HepG2 (cell line): ENCODE measurements around the gene NCOA1. TPM values are rescaled to one million over a fixed set of nuclear protein-coding genes. Genes with fewer than 3 reads are reported as not detected.
A peak's percentile ranks its signal among the peaks of the same experiment; 100 is the strongest.

Source experiments
- ATAC-seq: fragments of 200-7000 bp; cut with Tn5 transposase; 3 replicates; pipeline ENCODE4 v1.9.1; 2020; ENCODE audit warnings: mild to moderate bottlenecking, moderate library complexity
- BruUV-seq: library from RNA; stranded (reverse); fragments of 400-500 nt; replicated peaks from 2 replicates; lab custom pipeline; 2021; lab: Mats Ljungman, UMichigan
- CTCF ChIA-PET: fragments of 300-600 bp; formaldehyde crosslinking; extraction: SDS; loops from one replicate; lab custom pipeline; 2021; ENCODE audit warnings: low total read pairs, inconsistent platforms, low intra/inter-chr PET ratio; lab: Yijun Ruan, JAX
- POLR2A ChIA-PET: fragments of 350-600 bp; sonication (Branson Sonifier 250); formaldehyde crosslinking; loops from one replicate; lab custom pipeline; 2020; ENCODE audit warnings: antibody characterized with exemption, inconsistent platforms; lab: Yijun Ruan, JAX
- DNase-seq: peaks from one replicate; pipeline ENCODE4 v3.0.0-alpha.2; 2015; ENCODE audit warnings: low spot score
- FAIRE-seq: peaks from 3 replicates; lab custom pipeline; 2011; peaks lifted over from hg19 to GRCh38; lab: Jason Lieb, UNC
- H2AFZ ChIP-seq: one replicate; pipeline ENCODE4 v1.6.1; 2011; ENCODE audit warnings: low read length, inconsistent platforms
- H3K27ac ChIP-seq: fragments of 300-600 bp; 3 replicates; pipeline ENCODE4 v1.8.0; 2011; ENCODE audit warnings: mixed run types, mild to moderate bottlenecking, mixed read lengths, low read length, inconsistent platforms; ENCODE audit not compliant: insufficient read depth; ENCODE audit errors: extremely low read length
- H3K27me3 ChIP-seq, 2 experiments: fragments of 200-600 bp in 1 of 2; 2 replicates in 1 of 2; 3 replicates in 1 of 2; pipeline versions ENCODE4 v1.6.0 to v1.8.0; 2011; ENCODE audit warnings: low read length in 2 of 2, mild to moderate bottlenecking in 2 of 2, moderate library complexity in 2 of 2, inconsistent platforms in 1 of 2; ENCODE audit not compliant: insufficient read depth in 2 of 2, control insufficient read depth in 1 of 2
- H3K36me3 ChIP-seq, 2 experiments: fragments of 200-600 bp in 1 of 2; replicated peaks in 1 of 2; 2 replicates in 1 of 2; 3 replicates in 1 of 2; pipeline versions ENCODE4 v1.5.1 to v1.8.0; 2011; ENCODE audit warnings: low read length in 2 of 2, inconsistent platforms in 1 of 2; ENCODE audit not compliant: insufficient read depth in 2 of 2, control insufficient read depth in 1 of 2
- H3K4me1 ChIP-seq: 2 replicates; pipeline ENCODE4 v1.5.1; 2012; ENCODE audit warnings: low read length, inconsistent platforms; ENCODE audit not compliant: insufficient read depth
- H3K4me2 ChIP-seq: 2 replicates; pipeline ENCODE4 v1.6.0; 2011; ENCODE audit warnings: low read depth, low read length, inconsistent platforms
- H3K4me3 ChIP-seq, 3 experiments: fragments of 200-600 bp in 1 of 3; sonication (generic), shearing (Covaris generic) in 1 of 3; replicated peaks in 1 of 3; 2 replicates each; pipeline ENCODE4 v1.5.1; 2011 to 2016; ENCODE audit warnings: low read length in 3 of 3, inconsistent platforms in 2 of 3, low read depth in 2 of 3, mild to moderate bottlenecking in 2 of 3, control low read depth in 1 of 3, mixed read lengths in 1 of 3; ENCODE audit not compliant: insufficient read depth in 1 of 3
- H3K79me2 ChIP-seq: one replicate; pipeline ENCODE4 v1.6.1; 2011; ENCODE audit warnings: low read length, inconsistent platforms; ENCODE audit not compliant: insufficient read depth
- H3K9ac ChIP-seq: 2 replicates; pipeline ENCODE4 v1.6.0; 2011; ENCODE audit warnings: mild to moderate bottlenecking, low read depth, low read length, inconsistent platforms; ENCODE audit not compliant: insufficient read depth
- H3K9me3 ChIP-seq: 2 replicates; pipeline ENCODE4 v1.5.1; 2012; ENCODE audit warnings: mild to moderate bottlenecking, low read length
- H4K20me1 ChIP-seq: 2 replicates; pipeline ENCODE4 v1.6.0; 2011; ENCODE audit warnings: inconsistent platforms, mild to moderate bottlenecking, low read length, moderate library complexity; ENCODE audit not compliant: insufficient read depth
- AGO2 ChIP-seq: fragments of 200-400 bp; formaldehyde crosslinking; optimal IDR thresholded peaks from 2 replicates; pipeline ENCODE3; 2017; ENCODE audit warnings: mild to moderate bottlenecking, low read depth, low read length, moderate library complexity
- BRCA1 ChIP-seq: sonication (generic); formaldehyde crosslinking; IDR thresholded peaks from 2 replicates; pipeline ENCODE4 v1.4.0; 2020; ENCODE audit warnings: missing genetic modification reagents
- FLYWCH1 ChIP-seq: sonication (generic); formaldehyde crosslinking; IDR thresholded peaks from 2 replicates; pipeline ENCODE4 v1.8.1; 2023; ENCODE audit warnings: mild to moderate bottlenecking, missing genetic modification reagents
- GATAD1 ChIP-seq: IDR thresholded peaks from 2 replicates; pipeline ENCODE4 v1.6.1; 2016; ENCODE audit warnings: missing genetic modification reagents, missing compliant biosample characterization
- GATAD2A ChIP-seq: IDR thresholded peaks from 2 replicates; pipeline ENCODE4 v1.6.1; 2016
- GRHL1 ChIP-seq: sonication (generic); formaldehyde crosslinking; conservative IDR thresholded peaks from 2 replicates; pipeline ENCODE4 v1.8.0; 2022; ENCODE audit warnings: missing genetic modification reagents
- HNRNPUL1 ChIP-seq: fragments of 200-400 bp; formaldehyde crosslinking; IDR thresholded peaks from 2 replicates; pipeline ENCODE4 v1.6.1; 2017; ENCODE audit warnings: low read depth, mild to moderate bottlenecking, low read length, moderate library complexity
- SP5 ChIP-seq: IDR thresholded peaks from 2 replicates; pipeline ENCODE4 v1.6.1; 2016; ENCODE audit warnings: low read depth, borderline replicate concordance
- USF2 ChIP-seq, 2 experiments: sonication (generic) in 1 of 2; formaldehyde crosslinking in 1 of 2; IDR thresholded peaks; 2 replicates each; pipeline versions ENCODE4 v1.5.1 to v1.6.1; 2011 to 2020; ENCODE audit warnings: borderline replicate concordance in 1 of 2, low read depth in 1 of 2, low read length in 1 of 2, mild to moderate bottlenecking in 1 of 2, missing genetic modification reagents in 1 of 2, moderate library complexity in 1 of 2
- ZFP1 ChIP-seq: IDR thresholded peaks from 2 replicates; pipeline ENCODE4 v1.6.1; 2016
- ZNF7 ChIP-seq: IDR thresholded peaks from 2 replicates; pipeline ENCODE4 v1.6.1; 2016; ENCODE audit warnings: missing biosample characterization, missing genetic modification reagents
- ZNF772 ChIP-seq: sonication (generic); formaldehyde crosslinking; IDR thresholded peaks from 2 replicates; pipeline ENCODE4 v1.5.0; 2020; ENCODE audit warnings: mild to moderate bottlenecking, missing genetic modification reagents
- WGBS: methylation state at CpG from one replicate; pipeline ENCODE4 v1.1.6; 2017; ENCODE audit warnings: low lambda C conversion rate; 5-methylcytosine and 5-hydroxymethylcytosine counted together
- in situ Hi-C: cut with HindIII; loops from 2 replicates; pipeline ENCODE4 v1.10.0; 2017; ENCODE audit warnings: low pct_unique_long_range_greater_than_20kb; ENCODE audit not compliant: extremely low pct_ligation_motif_present
- intact Hi-C: fragments of 100-400 bp; cut with micrococcal nuclease; formaldehyde crosslinking; loops from one replicate; pipeline ENCODE4 v1.10.0; 2022; ENCODE audit not compliant: unreplicated experiment
- polyA plus RNA-seq, 8 experiments: library from polyadenylated mRNA; depleted of rRNA in 3 of 8; stranded (reverse) in 7 of 8; unstranded in 1 of 8; fragments of >200 nt; fragmentation: Illumina TruSeq in 4 of 8; extraction: Trizol in 4 of 8; gene quantifications; 2 replicates each; pipeline versions ENCODE4 v1.2.1 to v1.2.3, GENCODE V29; 2011 to 2016; ENCODE audit warnings: low read depth in 4 of 8, missing spikeins in 1 of 8, mixed read lengths in 1 of 8; ENCODE audit not compliant: insufficient read depth in 1 of 8
- total RNA-seq, 5 experiments: library from RNA; depleted of rRNA; stranded (reverse); fragments of >200 nt; fragmentation: Illumina TruSeq; extraction: Trizol; gene quantifications; 2 replicates each; pipeline ENCODE4 v1.2.3, GENCODE V29; 2016; ENCODE audit warnings: low read depth in 1 of 5
- TF ChIP-seq, protein P1 (sequence below): sonication (generic); formaldehyde crosslinking; IDR thresholded peaks from 2 replicates; pipeline ENCODE4 v1.9.0; 2021; ENCODE audit warnings: missing genetic modification reagents, mild to moderate bottlenecking, borderline replicate concordance

Gene NCOA1
- total and polyA plus RNA-seq, 2 of the 13 experiments (the other 11 are each of a cell fraction or from before 2014, with no cell fraction given), result 10.0 to 10.4 TPM

DNA sequence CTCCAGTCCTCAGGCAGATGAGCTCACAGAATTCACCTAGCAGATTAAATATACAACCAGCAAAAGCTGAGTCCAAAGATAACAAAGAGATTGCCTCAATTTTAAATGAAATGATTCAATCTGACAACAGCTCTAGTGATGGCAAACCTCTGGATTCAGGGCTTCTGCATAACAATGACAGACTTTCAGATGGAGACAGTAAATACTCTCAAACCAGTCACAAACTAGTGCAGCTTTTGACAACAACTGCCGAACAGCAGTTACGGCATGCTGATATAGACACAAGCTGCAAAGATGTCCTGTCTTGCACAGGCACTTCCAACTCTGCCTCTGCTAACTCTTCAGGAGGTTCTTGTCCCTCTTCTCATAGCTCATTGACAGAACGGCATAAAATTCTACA is 216.1 kb downstream of the NCOA1 start:
- Histone ChIP-seq H3K4me3 (no peak overlapping the region), H3K4me1 (no peaks in the 10 kb centered on the region), H3K36me3 (peaks cover 1 to 10% of the 10 kb centered on the region in 2 experiments; a peak in 3 of 5 replicates), H2AFZ (no peak overlapping the region), H3K9ac (no peak overlapping the region)
- FAIRE-seq (no peak), DNase-seq (no peak)
- in situ Hi-C loops, result no loop called here
- TF ChIP-seq SP5 (CRISPR knock-in tag) (no peak), ZNF7 (no peak), ZFP1 (CRISPR knock-in tag) (no peak), GRHL1 (CRISPR knock-in tag) (no peak)
- TF ChIP-seq, all 625 proteins: peak for 0
- ChIA-PET POLR2A (no interaction called here), CTCF (no interaction called here)
- Histone ChIP-seq H3K9me3 (no peaks in the 10 kb centered on the region), H3K27ac (no peak overlapping the region), H3K4me2 (no peak overlapping the region), H3K79me2 (no peaks in the 10 kb centered on the region), H3K27me3 (no peaks in the 10 kb centered on the region), H4K20me1 (no peaks in the 10 kb centered on the region)
- no peak for ATAC-seq
- BruUV-seq, result TSS peak; percentile 45
- intact Hi-C loops, result no loop called here
- WGBS, result 99% methylated on average over 3 of the region's 3 CpGs

DNA sequence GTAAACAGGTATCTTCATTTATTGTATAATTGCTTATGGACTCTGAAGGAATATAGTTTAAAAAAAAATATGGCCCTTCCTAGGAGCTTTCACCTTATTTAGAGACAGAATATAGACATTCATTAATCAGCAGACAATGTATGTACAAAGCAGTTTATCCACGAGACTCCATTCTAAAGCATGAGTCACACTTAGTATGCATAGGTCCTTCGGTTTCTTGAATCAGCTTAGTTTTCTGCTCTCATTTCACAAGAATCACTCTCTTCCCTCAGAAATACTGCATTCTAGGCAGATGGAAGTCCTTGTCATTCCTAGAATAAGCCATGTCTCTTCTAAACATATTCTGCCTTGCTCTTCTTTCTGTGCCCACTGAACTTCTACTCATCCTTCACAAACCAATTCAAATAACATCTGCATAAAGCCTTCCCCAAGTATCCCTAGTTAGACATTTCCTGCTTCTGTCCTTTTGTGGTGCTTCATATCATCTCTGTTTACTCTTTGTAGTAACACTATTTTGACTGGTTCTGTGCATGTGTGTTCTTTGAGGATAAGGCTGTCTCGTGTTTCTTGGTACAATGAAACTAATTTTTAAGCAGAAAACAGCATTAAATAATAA is 217.6 kb downstream of the NCOA1 start:
- DNase-seq (no peak), ATAC-seq (no peak), FAIRE-seq (no peak)
- POLR2A ChIA-PET, result no interaction called here
- H3K36me3 ChIP-seq, result peaks cover 1 to 10% of the 10 kb centered on the region in 2 experiments; a peak in 3 of 5 replicates
- H3K4me2 ChIP-seq, result no peak overlapping the region
- no peaks in the 10 kb centered on the region for H3K4me1 ChIP-seq
- H3K4me3 ChIP-seq, result no peak overlapping the region
- no peaks in the 10 kb centered on the region for H3K9me3 ChIP-seq
- H4K20me1 ChIP-seq, result no peaks in the 10 kb centered on the region
- no peak overlapping the region for H2AFZ ChIP-seq
- no peak overlapping the region for H3K9ac ChIP-seq
- CTCF ChIA-PET, result no interaction called here
- H3K79me2 ChIP-seq, result no peaks in the 10 kb centered on the region
- intact Hi-C loops, result no loop called here
- no peaks in the 10 kb centered on the region for H3K27me3 ChIP-seq
- BruUV-seq, result no TSS peak
- no peak overlapping the region for H3K27ac ChIP-seq
- 82% methylated on average over 3 of the region's 3 CpGs for WGBS
- in situ Hi-C loops, result no loop called here
- TF ChIP-seq AGO2 (no peak), ZNF772 (CRISPR knock-in tag) (no peak), USF2 (IDR thresholded peaks at IDR 0.05; ENCODE audit: low read depth, low read length) (no peak), USF2 (CRISPR knock-in tag; IDR thresholded peaks at IDR 0.05; ENCODE audit: borderline replicate concordance) (no peak), BRCA1 (CRISPR knock-in tag) (no peak), FLYWCH1 (CRISPR knock-in tag) (no peak), HNRNPUL1 (no peak), GATAD2A (CRISPR knock-in tag) (no peak), GATAD1 (CRISPR knock-in tag) (no peak)
- TF ChIP-seq, protein P1, sequence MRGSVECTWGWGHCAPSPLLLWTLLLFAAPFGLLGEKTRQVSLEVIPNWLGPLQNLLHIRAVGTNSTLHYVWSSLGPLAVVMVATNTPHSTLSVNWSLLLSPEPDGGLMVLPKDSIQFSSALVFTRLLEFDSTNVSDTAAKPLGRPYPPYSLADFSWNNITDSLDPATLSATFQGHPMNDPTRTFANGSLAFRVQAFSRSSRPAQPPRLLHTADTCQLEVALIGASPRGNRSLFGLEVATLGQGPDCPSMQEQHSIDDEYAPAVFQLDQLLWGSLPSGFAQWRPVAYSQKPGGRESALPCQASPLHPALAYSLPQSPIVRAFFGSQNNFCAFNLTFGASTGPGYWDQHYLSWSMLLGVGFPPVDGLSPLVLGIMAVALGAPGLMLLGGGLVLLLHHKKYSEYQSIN, result no peak
